Spleen (tissue), 7 donors: ENCODE results near the gene ALDH1A2.

Source experiments
- CTCF ChIP-seq, 11 experiments: fragments of 200-600 bp in 7 of 11; fragments of 450-650 bp in 4 of 11; sonication (generic) in 4 of 11; IDR thresholded peaks in 8 of 11; conservative IDR thresholded peaks in 3 of 11; 1 replicate in 7 of 11; 2 replicates in 4 of 11; pipeline versions ENCODE4 v1.4.0 to v1.8.0; 2016 to 2021; ENCODE audit warnings: antibody characterized with exemption in 11 of 11, inconsistent platforms in 4 of 11, mild to moderate bottlenecking in 1 of 11
- POLR2A ChIP-seq, 3 donors: fragments of 450-650 bp; IDR thresholded peaks; one replicate each; pipeline ENCODE4 v1.5.1; 2017; ENCODE audit warnings: antibody characterized with exemption in 3 of 3, mild to moderate bottlenecking in 1 of 3
- POLR2AphosphoS5 ChIP-seq, 3 donors: sonication (generic); formaldehyde crosslinking; IDR thresholded peaks; one replicate each; pipeline ENCODE4 v1.5.1; 2017; ENCODE audit warnings: antibody characterized with exemption in 3 of 3
- donor health status: DM: no; HTN: no; CAD: no; lungs with moderate emphysema.
- donor health status: DM: no; HTN: no; CAD: no.
- donor health status: DM: no; HTN: no; CAD: no.

GRCh38 chr15:58060575-58060974 is 4.9 kb downstream of the ALDH1A2 start:
- TF ChIP-seq POLR2A (IDR thresholded peaks at IDR 0.05), result no peak
- TF ChIP-seq CTCF (IDR thresholded peaks at IDR 0.05 in 8 of 11, conservative IDR thresholded peaks at IDR 0.05 in 3 of 11), result no peak
- no peak for TF ChIP-seq POLR2AphosphoS5 (IDR thresholded peaks at IDR 0.05)
